ENCODE data around the gene SLC6A18.
"Not testable (repeated sequence)": the region's sequence is repeated elsewhere in the genome, so short reads cannot be mapped to it uniquely, and the experiment has no call there.

Gene SLC6A18

GRCh38 chr5:1279443-1280151 lies 54.4 kb downstream of the SLC6A18 start:
- no peak for DNase-seq

- DNase-seq, result no peak
Observed at GRCh38 chr5:1280177-1281037, 55.2 kb downstream of the SLC6A18 start.

DNA sequence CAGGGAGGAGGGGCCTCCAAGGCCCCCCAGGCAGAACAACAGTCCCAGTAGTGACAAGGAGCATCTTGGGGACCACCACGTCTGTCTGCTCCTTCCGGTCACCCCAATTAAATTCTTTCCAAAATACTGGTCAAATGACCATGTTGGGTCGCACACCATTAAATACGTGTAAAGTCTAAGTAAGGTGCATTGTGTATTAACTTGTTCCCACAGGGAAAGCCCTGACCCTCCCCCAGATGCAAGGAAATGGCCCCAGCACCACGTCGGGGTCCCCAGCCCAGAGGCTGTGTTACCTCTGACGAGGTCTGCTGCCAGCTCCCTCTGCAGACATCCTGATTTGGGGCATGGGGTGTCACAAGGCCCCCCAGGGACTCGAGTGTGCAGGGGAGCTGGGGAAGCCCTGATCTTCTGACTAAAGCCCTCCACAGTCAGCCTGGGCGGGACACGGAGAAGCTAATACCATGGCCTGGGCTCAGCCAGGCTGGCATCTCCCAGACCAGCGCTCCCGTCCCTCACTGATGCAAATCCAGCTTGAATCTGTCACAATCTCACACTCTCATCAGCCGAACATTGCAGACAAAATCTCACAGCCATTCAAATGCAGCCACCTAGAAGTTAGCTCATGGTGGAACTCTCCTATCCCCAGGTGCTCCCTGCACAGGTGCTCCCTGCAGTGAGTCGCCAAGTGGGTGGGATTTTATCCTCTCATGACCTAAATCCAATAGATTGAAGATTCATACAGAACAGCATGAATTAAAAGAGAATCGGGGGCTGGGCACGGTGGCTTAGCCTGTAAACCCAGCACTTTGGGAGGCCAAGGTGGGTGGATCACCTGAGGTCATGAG lies 56.1 kb downstream of the SLC6A18 start:
- DNase-seq, result no peak

DNA sequence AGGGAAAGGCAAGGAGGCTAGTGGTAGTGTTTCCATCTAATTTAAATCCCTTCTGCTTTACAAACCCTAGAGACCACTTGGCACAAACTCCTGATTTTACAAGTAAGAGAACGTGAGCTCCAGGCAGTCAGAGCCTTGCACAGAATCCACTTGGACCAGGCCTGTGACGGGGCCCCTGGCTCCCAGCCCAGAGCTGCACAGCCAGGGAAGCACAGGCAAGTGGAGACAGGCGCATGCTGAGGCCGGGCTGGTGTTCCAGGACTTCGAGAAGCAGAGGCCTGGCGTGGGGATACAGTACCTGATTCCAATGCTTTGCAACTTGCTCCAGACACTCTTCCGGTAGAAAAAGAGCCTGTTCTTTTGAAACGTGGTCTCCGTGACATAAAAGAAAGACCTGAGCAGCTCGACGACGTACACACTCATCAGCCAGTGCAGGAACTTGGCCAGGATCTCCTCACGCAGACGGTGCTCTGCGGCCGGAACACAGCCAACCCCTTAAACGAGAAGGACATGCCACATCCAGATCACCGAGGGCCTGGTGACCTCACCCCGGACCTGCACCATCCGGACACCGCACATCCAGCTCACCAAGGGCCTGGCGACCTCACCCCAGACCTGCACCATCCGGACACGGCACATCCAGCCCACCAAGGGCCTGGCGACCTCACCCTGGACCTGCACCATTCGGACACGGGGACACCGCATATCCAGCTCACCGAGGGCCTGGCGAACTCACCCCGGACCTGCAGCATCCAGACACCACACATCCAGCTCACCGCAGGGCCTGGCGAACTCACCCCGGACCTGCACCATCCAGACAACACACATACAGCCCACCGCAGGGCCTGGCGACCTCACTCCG lies 57.2 kb downstream of the SLC6A18 start:
- DNase-seq, result no peak

DNA sequence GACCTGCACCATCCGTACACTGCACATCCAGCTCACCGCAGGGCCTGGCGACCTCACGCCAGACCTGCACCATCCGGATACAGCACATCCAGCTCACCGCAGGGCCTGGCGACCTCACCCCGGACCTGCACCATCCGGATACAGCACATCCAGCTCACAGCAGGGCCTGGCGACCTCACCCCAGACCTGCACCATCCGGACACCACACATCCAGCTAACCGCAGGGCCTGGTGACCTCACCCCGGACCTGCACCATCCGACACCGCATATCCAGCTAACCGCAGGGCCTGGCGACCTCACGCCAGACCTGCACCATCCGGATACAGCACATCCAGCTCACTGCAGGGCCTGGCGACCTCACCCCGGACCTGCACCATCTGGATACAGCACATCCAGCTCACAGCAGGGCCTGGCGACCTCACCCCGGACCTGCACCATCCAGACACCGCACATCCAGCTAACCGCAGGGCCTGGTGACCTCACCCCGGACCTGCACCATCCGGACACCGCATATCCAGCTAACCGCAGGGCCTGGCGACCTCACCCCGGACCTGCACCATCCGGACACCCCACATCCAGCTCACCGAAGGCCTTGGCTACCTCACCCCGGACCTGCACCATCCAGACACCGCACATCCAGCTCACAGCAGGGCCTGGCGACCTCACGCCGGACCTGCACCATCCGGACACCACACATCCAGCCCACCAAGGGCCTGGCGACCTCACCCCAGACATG lies 58.0 kb downstream of the SLC6A18 start:
- DNase-seq, result not testable (repeated sequence)

- DNase-seq, result not testable (repeated sequence)
Observed at GRCh38 chr5:1283729-1284041, 58.5 kb downstream of the SLC6A18 start.

GRCh38 chr5:1284336-1284970 lies 59.3 kb downstream of the SLC6A18 start:
- DNase-seq, result not testable (repeated sequence)

GRCh38 chr5:1285141-1285540 lies 60.0 kb downstream of the SLC6A18 start:
- DNase-seq, result no peak

GRCh38 chr5:1285883-1286291 lies 60.7 kb downstream of the SLC6A18 start:
- no peak for DNase-seq

GRCh38 chr5:1288439-1289335 lies 63.5 kb downstream of the SLC6A18 start:
- DNase-seq, result no peak

DNA sequence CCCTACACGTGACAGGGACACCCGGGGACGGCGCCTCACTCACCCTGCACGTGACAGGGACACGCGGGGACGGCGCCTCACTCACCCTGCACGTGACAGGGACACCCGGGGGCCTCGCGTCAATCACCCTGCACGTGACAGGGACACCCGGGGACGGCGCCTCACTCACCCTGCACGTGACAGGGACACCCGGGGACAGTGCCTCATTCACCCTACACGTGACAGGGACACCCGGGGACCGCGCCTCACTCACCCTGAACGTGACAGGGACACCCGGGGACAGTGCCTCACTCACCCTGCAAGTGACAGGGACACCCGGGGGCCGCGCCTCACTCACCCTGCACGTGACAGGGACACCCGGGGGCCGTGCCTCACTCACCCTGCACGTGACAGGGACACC lies 64.4 kb downstream of the SLC6A18 start:
- not testable (repeated sequence) for DNase-seq

- not testable (repeated sequence) for DNase-seq
Observed at GRCh38 chr5:1290956-1291355, 65.8 kb downstream of the SLC6A18 start.

DNA sequence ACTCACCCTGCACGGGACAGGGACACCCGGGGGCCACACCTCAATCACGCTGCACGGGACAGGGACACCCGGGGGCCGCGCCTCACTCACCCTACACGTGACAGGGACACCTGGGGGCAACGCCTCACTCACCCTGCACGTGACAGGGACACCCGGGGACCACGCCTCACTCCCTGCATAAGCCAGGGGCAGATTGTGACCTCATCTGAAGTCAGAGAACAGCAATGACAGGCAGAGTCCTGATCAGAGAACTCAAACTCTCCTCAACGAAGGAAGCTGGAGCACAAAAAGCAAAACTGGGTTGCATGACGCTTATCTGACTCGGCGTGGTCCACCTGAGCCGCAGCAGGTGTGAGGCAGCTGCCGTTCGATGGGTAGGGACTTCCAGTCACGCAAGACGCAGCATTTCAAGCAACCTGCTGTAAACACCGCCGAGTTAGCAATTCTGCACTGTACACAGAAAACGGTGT lies 66.5 kb downstream of the SLC6A18 start:
- no peak for DNase-seq

DNA sequence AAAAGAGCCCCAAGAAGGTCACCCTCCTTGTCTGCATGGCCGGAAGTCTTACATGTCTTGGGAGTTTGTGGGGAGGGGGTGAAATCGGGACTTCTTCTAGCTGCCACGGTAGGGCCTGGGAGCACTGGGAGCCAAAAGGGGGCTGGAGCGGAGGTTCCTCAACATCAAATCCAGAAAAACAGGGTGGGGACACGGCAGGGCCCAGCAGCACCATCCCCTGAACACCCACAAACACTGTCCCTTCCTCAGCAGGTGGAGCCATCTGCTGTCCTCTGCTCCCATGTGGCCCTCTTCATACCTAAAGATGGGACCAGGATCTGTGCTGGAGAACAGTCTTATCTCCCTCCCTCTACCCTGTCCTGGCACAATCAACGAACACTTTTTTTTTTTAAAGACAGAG lies 67.0 kb downstream of the SLC6A18 start:
- DNase-seq, result no peak

DNA sequence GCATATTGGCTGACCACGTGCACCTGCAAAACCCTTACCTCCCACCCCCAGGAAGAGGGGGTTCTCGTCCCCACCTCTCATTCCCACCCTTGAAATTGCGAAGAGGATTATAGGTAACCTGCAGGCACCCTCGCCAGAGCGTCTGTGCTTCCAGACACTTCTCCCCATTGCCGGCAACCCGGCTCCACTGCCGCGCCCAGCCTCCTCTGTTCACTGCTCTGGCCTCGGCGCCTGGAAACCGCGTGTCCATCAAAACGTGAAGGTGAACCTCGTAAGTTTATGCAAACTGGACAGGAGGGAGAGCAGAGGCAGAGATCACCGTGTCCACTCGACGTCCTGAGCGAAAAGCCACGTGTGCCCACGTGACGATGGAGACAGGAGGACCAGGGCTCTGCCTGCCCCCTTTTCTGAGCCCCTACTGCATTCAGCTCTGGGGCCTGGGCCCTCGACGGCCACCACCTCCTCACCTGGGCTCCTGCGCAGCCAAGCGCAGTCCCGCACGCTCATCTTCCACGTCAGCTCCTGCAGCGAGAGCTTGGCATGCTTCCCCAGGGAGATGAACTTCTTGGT lies 67.8 kb downstream of the SLC6A18 start:
- DNase-seq, result no peak

DNA sequence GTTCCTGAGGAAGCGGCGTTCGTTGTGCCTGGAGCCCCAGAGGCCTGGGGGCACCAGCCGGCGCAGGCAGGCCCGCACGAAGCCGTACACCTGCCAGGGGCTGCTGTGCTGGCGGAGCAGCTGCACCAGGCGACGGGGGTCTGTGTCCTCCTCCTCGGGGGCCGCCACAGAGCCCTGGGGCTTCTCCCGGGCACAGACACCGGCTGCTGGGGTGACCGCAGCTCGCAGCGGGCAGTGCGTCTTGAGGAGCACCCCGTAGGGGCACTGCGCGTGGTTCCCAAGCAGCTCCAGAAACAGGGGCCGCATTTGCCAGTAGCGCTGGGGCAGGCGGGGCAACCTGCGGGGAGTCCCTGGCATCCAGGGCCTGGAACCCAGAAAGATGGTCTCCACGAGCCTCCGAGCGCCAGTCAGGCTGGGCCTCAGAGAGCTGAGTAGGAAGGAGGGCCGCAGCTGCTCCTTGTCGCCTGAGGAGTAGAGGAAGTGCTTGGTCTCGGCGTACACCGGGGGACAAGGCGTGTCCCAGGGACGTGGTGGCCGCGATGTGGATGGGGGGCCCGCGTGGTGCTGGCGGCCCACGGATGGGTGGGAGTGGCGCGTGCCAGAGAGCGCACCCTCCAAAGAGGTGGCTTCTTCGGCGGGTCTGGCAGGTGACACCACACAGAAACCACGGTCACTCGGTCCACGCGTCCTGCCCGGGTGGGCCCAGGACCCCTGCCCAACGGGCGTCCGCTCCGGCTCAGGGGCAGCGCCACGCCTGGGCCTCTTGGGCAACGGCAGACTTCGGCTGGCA lies 68.4 kb downstream of the SLC6A18 start:
- DNase-seq, result no peak

GRCh38 chr5:1294206-1294834 lies 69.1 kb downstream of the SLC6A18 start:
- DNase-seq, result no peak

Data from Kasumi-1 (cell line).